K562 (cell line): ENCODE measurements around the gene PCP2. TPM values are rescaled to one million over a fixed set of nuclear protein-coding genes. Genes with fewer than 3 reads are reported as not detected.

Experiments
- ATAC-seq: fragments of 200-7000 bp; cut with Tn5 transposase; 3 replicates; pipeline ENCODE4 v1.9.1; 2020; ENCODE audit warnings: moderate library complexity
- BruUV-seq: library from RNA; stranded (reverse); fragments of 400-500 nt; replicated peaks from 2 replicates; lab custom pipeline; 2021; lab: Mats Ljungman, UMichigan
- CTCF ChIA-PET: fragments of 300-600 bp; formaldehyde crosslinking; extraction: SDS; loops from one replicate; lab custom pipeline; 2021; ENCODE audit warnings: low intra/inter-chr PET ratio; lab: Yijun Ruan, JAX
- POLR2A ChIA-PET: fragments of 300-600, 350-650 bp; sonication (Branson Sonifier 250); formaldehyde crosslinking; extraction: SDS; loops from one replicate; lab custom pipeline; 2021; ENCODE audit warnings: antibody characterized with exemption, inconsistent platforms; lab: Yijun Ruan, JAX
- DNase-seq, 4 experiments: peaks; one replicate each; pipeline versions ENCODE4 v3.0.0 to v3.0.0-alpha.2; 2011 to 2018; ENCODE audit warnings: low spot score in 3 of 4, mixed read lengths in 3 of 4; ENCODE audit errors: extremely low read depth in 1 of 4
- FAIRE-seq: peaks from 2 replicates; lab custom pipeline; 2011; peaks lifted over from hg19 to GRCh38; lab: Jason Lieb, UNC
- H2AFZ ChIP-seq: 2 replicates; pipeline ENCODE4 v1.6.0; 2011; ENCODE audit warnings: low read depth, low read length, control low read depth, inconsistent platforms
- H3K27ac ChIP-seq: fragments of 200-600 bp; 3 replicates; pipeline ENCODE4 v1.8.0; 2011; ENCODE audit warnings: low read depth, mild to moderate bottlenecking, control low read depth, inconsistent platforms, low read length, moderate library complexity, mixed read lengths; ENCODE audit errors: extremely low read depth
- H3K27me3 ChIP-seq, 2 experiments: fragments of 300-600 bp in 1 of 2; 2 replicates in 1 of 2; 3 replicates in 1 of 2; pipeline versions ENCODE4 v1.6.0 to v1.8.0; 2011; ENCODE audit warnings: inconsistent platforms in 2 of 2, low read length in 2 of 2, mild to moderate bottlenecking in 1 of 2, mixed read lengths in 1 of 2, moderate library complexity in 1 of 2; ENCODE audit not compliant: control insufficient read depth in 2 of 2, insufficient read depth in 2 of 2
- H3K36me3 ChIP-seq: fragments of 300-600 bp; 3 replicates; pipeline ENCODE4 v1.8.0; 2011; ENCODE audit warnings: mild to moderate bottlenecking, low read length, inconsistent platforms; ENCODE audit not compliant: control insufficient read depth, insufficient read depth
- H3K4me1 ChIP-seq, 2 experiments: fragments of 200-600 bp in 1 of 2; replicated peaks in 1 of 2; 2 replicates in 1 of 2; 3 replicates in 1 of 2; pipeline versions ENCODE4 v1.5.1 to v1.8.0; 2011; ENCODE audit warnings: inconsistent platforms in 2 of 2, low read length in 2 of 2, mild to moderate bottlenecking in 1 of 2, mixed read lengths in 1 of 2, moderate library complexity in 1 of 2; ENCODE audit not compliant: control insufficient read depth in 2 of 2, insufficient read depth in 2 of 2
- H3K4me2 ChIP-seq: 2 replicates; pipeline ENCODE4 v1.6.1; 2011; ENCODE audit warnings: low read length, control low read depth, inconsistent platforms, mixed read lengths; ENCODE audit not compliant: insufficient read depth
- H3K4me3 ChIP-seq: fragments of 200-600 bp; sonication (generic), shearing (Covaris generic); 2 replicates; pipeline ENCODE4 v1.5.1; 2016; ENCODE audit warnings: control low read depth, inconsistent platforms
- H3K79me2 ChIP-seq: fragments of 200-600 bp; 3 replicates; pipeline ENCODE4 v1.8.0; 2011; ENCODE audit warnings: low read length, inconsistent platforms; ENCODE audit not compliant: control insufficient read depth, insufficient read depth
- H3K9ac ChIP-seq, 2 experiments: 2 replicates each; pipeline versions ENCODE4 v1.6.0 to v1.6.1; 2011; ENCODE audit warnings: low read depth in 2 of 2, low read length in 2 of 2, control low read depth in 1 of 2, inconsistent platforms in 1 of 2, mild to moderate bottlenecking in 1 of 2, mixed read lengths in 1 of 2; ENCODE audit not compliant: insufficient read depth in 1 of 2
- H3K9me1 ChIP-seq: one replicate; pipeline ENCODE4 v1.6.0; 2011; ENCODE audit warnings: inconsistent platforms, mild to moderate bottlenecking, low read length, moderate library complexity; ENCODE audit not compliant: control insufficient read depth, insufficient read depth
- H3K9me3 ChIP-seq: replicated peaks from 2 replicates; pipeline ENCODE4 v1.5.1; 2011; ENCODE audit warnings: low read depth, low read length, inconsistent platforms; ENCODE audit not compliant: control insufficient read depth, insufficient read depth
- H4K20me1 ChIP-seq: replicated peaks from 2 replicates; pipeline ENCODE4 v1.6.1; 2011; ENCODE audit warnings: low read length, inconsistent platforms, mixed read lengths; ENCODE audit not compliant: control insufficient read depth, insufficient read depth
- CREB1 ChIP-seq, 2 experiments: sonication (generic) in 1 of 2; formaldehyde crosslinking in 1 of 2; IDR thresholded peaks; 2 replicates each; pipeline versions ENCODE4 v1.6.1 to v1.8.0; 2012 to 2022; ENCODE audit warnings: inconsistent platforms in 1 of 2, mild to moderate bottlenecking in 1 of 2, missing genetic modification reagents in 1 of 2, moderate library complexity in 1 of 2
- CREM ChIP-seq: IDR thresholded peaks from 2 replicates; pipeline ENCODE4 v1.6.1; 2014; ENCODE audit warnings: antibody characterized with exemption, low read depth
- E2F6 ChIP-seq, 2 experiments: IDR thresholded peaks; 2 replicates each; pipeline ENCODE4 v1.6.1; 2011; ENCODE audit warnings: borderline replicate concordance in 1 of 2, control low read depth in 1 of 2, low read depth in 1 of 2, low read length in 1 of 2, mild to moderate bottlenecking in 1 of 2, mixed read lengths in 1 of 2, moderate library complexity in 1 of 2; ENCODE audit not compliant: insufficient read depth in 1 of 2, insufficient read length in 1 of 2, poor library complexity in 1 of 2, severe bottlenecking in 1 of 2; ENCODE audit errors: extremely low read depth in 1 of 2
- EGR1 ChIP-seq: fragments of 450-650 bp; conservative IDR thresholded peaks from 2 replicates; pipeline ENCODE4 v1.6.1; 2017; ENCODE audit warnings: mild to moderate bottlenecking
- FOXP1 ChIP-seq: sonication (generic); formaldehyde crosslinking; IDR thresholded peaks from 2 replicates; pipeline ENCODE4 v1.8.0; 2022; ENCODE audit warnings: mild to moderate bottlenecking, missing genetic modification reagents
- KAT7 ChIP-seq: sonication (generic); formaldehyde crosslinking; IDR thresholded peaks from 2 replicates; pipeline ENCODE4 v1.8.0; 2022; ENCODE audit warnings: missing genetic modification reagents, mild to moderate bottlenecking, borderline replicate concordance
- NFATC3 ChIP-seq: fragments of 450-650 bp; IDR thresholded peaks from 2 replicates; pipeline ENCODE4 v1.6.1; 2017; ENCODE audit warnings: mild to moderate bottlenecking
- NRF1 ChIP-seq, 2 experiments: fragments of 450-650 bp; IDR thresholded peaks in 1 of 2; conservative IDR thresholded peaks in 1 of 2; 2 replicates each; pipeline ENCODE4 v1.6.1; 2014; ENCODE audit warnings: mild to moderate bottlenecking in 2 of 2
- RFX1 ChIP-seq: fragments of 450-650 bp; IDR thresholded peaks from 2 replicates; pipeline ENCODE4 v1.6.1; 2016; ENCODE audit warnings: mild to moderate bottlenecking, moderate library complexity
- ZKSCAN3 ChIP-seq: fragments of 250-450 bp; sonication (Bioruptor Pico); IDR thresholded peaks from 2 replicates; pipeline ENCODE4 v1.4.0; 2020
- ZNF431 ChIP-seq: sonication (generic); formaldehyde crosslinking; IDR thresholded peaks from 2 replicates; pipeline ENCODE4 v1.8.0; 2022; ENCODE audit warnings: mild to moderate bottlenecking, missing genetic modification reagents
- ZNF830 ChIP-seq: fragments of 250-450 bp; sonication (Bioruptor Pico); IDR thresholded peaks from 2 replicates; pipeline ENCODE4 v1.5.0; 2021; ENCODE audit warnings: mild to moderate bottlenecking
- WGBS: fragments of 100-300 bp; shearing (Covaris generic); methylation state at CpG from one replicate; pipeline ENCODE4 v1.1.6; 2016; ENCODE audit warnings: low coverage, mixed read lengths; ENCODE audit not compliant: insufficient coverage; ENCODE audit errors: missing lambda C conversion rate; 5-methylcytosine and 5-hydroxymethylcytosine counted together
- in situ Hi-C: fragments of 300-500 bp; cut with MboI; formaldehyde crosslinking; loops from 4 replicates; pipeline ENCODE4 v1.15.0; 2018; ENCODE audit warnings: inconsistent platforms, mixed read lengths
- intact Hi-C: fragments of 100-400 bp; cut with micrococcal nuclease; formaldehyde crosslinking; loops from 2 replicates; pipeline ENCODE4 v1.14.2; 2022
- polyA plus RNA-seq, 8 experiments: library from polyadenylated mRNA; depleted of rRNA in 4 of 8; stranded (reverse) in 5 of 8; unstranded in 3 of 8; fragments of >200 nt; fragmentation: Nextera tagmentation in 2 of 8; fragmentation: Illumina TruSeq in 1 of 8; extraction: Ambion mirVana in 2 of 8; extraction: Trizol in 1 of 8; gene quantifications; 2 replicates each; pipeline versions ENCODE4 v1.2.1 to v1.2.3, GENCODE V29; 2011 to 2014; ENCODE audit warnings: inconsistent platforms in 1 of 8, missing spikeins in 1 of 8
- total RNA-seq, 7 experiments: library from RNA; depleted of rRNA in 6 of 7; stranded (reverse); fragments of >200 nt in 6 of 7; fragmentation: Illumina TruSeq in 2 of 7; extraction: Trizol in 2 of 7; gene quantifications; 2 replicates each; pipeline versions ENCODE4 v1.2.1 to v1.2.3, GENCODE V29; 2011 to 2021; ENCODE audit warnings: low replicate concordance in 1 of 7

The PCP2 gene
- total and polyA plus RNA-seq, 9 of the 15 experiments (the other 6 are each of a cell fraction or from before 2014, with no cell fraction given) = 0.17 to 1.3 (median 0.49) TPM; not detected in 3

DNA sequence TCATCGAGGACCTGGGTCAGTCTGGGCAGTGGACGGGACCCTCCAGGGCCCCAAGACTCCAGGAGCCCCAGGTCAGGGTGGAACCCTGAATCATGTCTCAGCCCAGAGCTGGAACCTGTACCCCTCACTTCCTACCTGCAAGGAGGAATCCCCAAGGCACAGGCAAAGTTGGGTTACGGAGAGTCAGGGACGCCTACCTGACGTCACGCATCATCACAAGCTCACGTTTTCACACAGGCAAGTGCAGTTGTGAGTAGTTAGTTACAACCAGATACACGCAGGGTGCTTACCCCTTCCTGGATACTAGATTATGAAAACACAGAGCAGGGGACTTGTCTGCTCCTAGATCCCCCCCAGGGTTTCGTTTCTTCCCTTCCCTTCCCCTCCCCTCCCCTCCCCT is 37.3 kb upstream of the PCP2 start:
- peaks cover 19 to 39% of the 10 kb centered on the region in 2 experiments; a peak in 4 of 5 replicates for H3K27me3 ChIP-seq
- H3K79me2 ChIP-seq = no peaks in the 10 kb centered on the region
- H2AFZ ChIP-seq = no peak overlapping the region
- no TSS peak for BruUV-seq
- ChIA-PET CTCF (no interaction called here), POLR2A (no interaction called here)
- peak overlapping the region in 1 of 2 experiments; percentile 13; a peak in 1 of 4 replicates for H3K9ac ChIP-seq
- no peaks in the 10 kb centered on the region for H3K9me1 ChIP-seq
- no peaks in the 10 kb centered on the region for H3K36me3 ChIP-seq
- H3K4me1 ChIP-seq = peaks cover 0 to 10% of the 10 kb centered on the region in 2 experiments; a peak in 2 of 5 replicates
- in situ Hi-C loops (no loop called here), intact Hi-C loops (no loop called here)
- no peak overlapping the region for H3K4me3 ChIP-seq
- DNase-seq (no peak), FAIRE-seq (no peak), ATAC-seq (no peak)
- no peak overlapping the region for H3K27ac ChIP-seq
- H3K9me3 ChIP-seq = peaks cover 5% of the 10 kb centered on the region; the same call in 1 of the 2 replicates
- peak; percentile 33; the same call in 1 of the 2 replicates for TF ChIP-seq CREM
- no peak for TF ChIP-seq KAT7 (CRISPR knock-in tag)
- H4K20me1 ChIP-seq = no peaks in the 10 kb centered on the region
- H3K4me2 ChIP-seq = no peak overlapping the region; the same call in 1 of the 2 replicates
- 4% methylated on average over 7 of the region's 9 CpGs for WGBS

GRCh38 chr19:7670150-7670783 is 36.7 kb upstream of the PCP2 start:
- in situ Hi-C loops (no loop called here), intact Hi-C loops (no loop called here)
- Histone ChIP-seq H3K27me3 (peaks cover 21 to 39% of the 10 kb centered on the region in 2 experiments; a peak in 4 of 5 replicates), H3K4me3 (no peak overlapping the region), H3K9ac (peak overlapping the region in 1 of 2 experiments; percentile 13; a peak in 1 of 4 replicates), H3K36me3 (no peaks in the 10 kb centered on the region), H3K27ac (no peak overlapping the region), H3K9me3 (peaks cover 5% of the 10 kb centered on the region; the same call in 1 of the 2 replicates), H3K4me2 (no peak overlapping the region; the same call in 1 of the 2 replicates), H3K79me2 (no peaks in the 10 kb centered on the region), H2AFZ (no peak overlapping the region), H3K4me1 (peaks cover 0 to 10% of the 10 kb centered on the region in 2 experiments; a peak in 2 of 5 replicates), H3K9me1 (no peaks in the 10 kb centered on the region), H4K20me1 (no peaks in the 10 kb centered on the region)
- ATAC-seq (peak; percentile 32; the same call in 1 of the 3 replicates), DNase-seq (peak in 2 of 4 experiments; percentile 51), FAIRE-seq (no peak)
- TF ChIP-seq NRF1 (conservative IDR thresholded peaks at IDR 0.05 in 1 of 2, IDR thresholded peaks at IDR 0.05 in 1 of 2) = peak; percentile 30 to 45; a peak in 2 of 4 replicates
- TF ChIP-seq ZNF830 (CRISPR knock-in tag) = no peak
- no peak for TF ChIP-seq ZNF431
- no peak for TF ChIP-seq ZKSCAN3 (CRISPR knock-in tag)
- 0 out of 2 replicates have a peak, but pooled peaks have one; percentile 22 for TF ChIP-seq CREM
- no peak for TF ChIP-seq RFX1
- TF ChIP-seq FOXP1 (CRISPR knock-in tag) = no peak
- TF ChIP-seq CREB1 (IDR thresholded peaks at IDR 0.05) = no peak
- TF ChIP-seq CREB1 (CRISPR knock-in tag; IDR thresholded peaks at IDR 0.05) = 0 out of 2 replicates have a peak, but pooled peaks have one; percentile 41
- TF ChIP-seq E2F6 (IDR thresholded peaks at IDR 0.05; ENCODE audit: borderline replicate concordance in 1 of 2, extremely low read depth in 1 of 2, insufficient read depth in 1 of 2, insufficient read length in 1 of 2, low read depth in 1 of 2, low read length in 1 of 2, poor library complexity in 1 of 2, severe bottlenecking in 1 of 2) = peak in 1 of 2 experiments; percentile 27
- TF ChIP-seq NFATC3 = no peak
- TF ChIP-seq EGR1 = 0 out of 2 replicates have a peak, but pooled peaks have one; percentile 4
- BruUV-seq = no TSS peak
- ChIA-PET POLR2A (no interaction called here), CTCF (no interaction called here)
- WGBS = 4% methylated on average over 41 of the region's 43 CpGs
